ENCODE data around the gene PFKFB1.

- TF ChIP-seq, protein P1, sequence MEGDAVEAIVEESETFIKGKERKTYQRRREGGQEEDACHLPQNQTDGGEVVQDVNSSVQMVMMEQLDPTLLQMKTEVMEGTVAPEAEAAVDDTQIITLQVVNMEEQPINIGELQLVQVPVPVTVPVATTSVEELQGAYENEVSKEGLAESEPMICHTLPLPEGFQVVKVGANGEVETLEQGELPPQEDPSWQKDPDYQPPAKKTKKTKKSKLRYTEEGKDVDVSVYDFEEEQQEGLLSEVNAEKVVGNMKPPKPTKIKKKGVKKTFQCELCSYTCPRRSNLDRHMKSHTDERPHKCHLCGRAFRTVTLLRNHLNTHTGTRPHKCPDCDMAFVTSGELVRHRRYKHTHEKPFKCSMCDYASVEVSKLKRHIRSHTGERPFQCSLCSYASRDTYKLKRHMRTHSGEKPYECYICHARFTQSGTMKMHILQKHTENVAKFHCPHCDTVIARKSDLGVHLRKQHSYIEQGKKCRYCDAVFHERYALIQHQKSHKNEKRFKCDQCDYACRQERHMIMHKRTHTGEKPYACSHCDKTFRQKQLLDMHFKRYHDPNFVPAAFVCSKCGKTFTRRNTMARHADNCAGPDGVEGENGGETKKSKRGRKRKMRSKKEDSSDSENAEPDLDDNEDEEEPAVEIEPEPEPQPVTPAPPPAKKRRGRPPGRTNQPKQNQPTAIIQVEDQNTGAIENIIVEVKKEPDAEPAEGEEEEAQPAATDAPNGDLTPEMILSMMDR (optimal IDR thresholded peaks at IDR 0.05 in 1 of 3, IDR thresholded peaks at IDR 0.05 in 1 of 3, conservative IDR thresholded peaks at IDR 0.05 in 1 of 3; ENCODE audit: extremely low read depth in 1 of 3, insufficient read depth in 2 of 3, low read length in 3 of 3) = no peak
- TF ChIP-seq EZH2 (IDR thresholded peaks at IDR 0.05; ENCODE audit: low read length) = no peak
Observed at GRCh38 chrX:54945224-54945623, 48.8 kb downstream of the PFKFB1 start.
